ENCODE results near the gene ADAMTSL1.

DNA sequence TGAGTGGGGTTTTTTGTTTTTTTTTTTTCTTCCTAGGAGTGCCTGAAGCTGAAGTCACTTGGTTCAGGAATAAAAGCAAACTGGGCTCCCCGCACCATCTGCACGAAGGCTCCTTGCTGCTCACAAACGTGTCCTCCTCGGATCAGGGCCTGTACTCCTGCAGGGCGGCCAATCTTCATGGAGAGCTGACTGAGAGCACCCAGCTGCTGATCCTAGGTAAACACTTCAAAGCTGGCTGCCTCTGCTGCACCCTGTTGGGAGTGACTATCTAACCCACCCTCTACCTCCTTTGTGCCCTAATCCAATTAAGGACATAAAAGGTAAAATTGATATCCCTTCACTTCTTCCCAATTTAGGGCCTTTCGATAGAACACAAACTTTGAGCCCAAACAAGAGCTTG lies 352.3 kb downstream of the ADAMTSL1 start:
- TF ChIP-seq POLR2A (IDR thresholded peaks at IDR 0.05; ENCODE audit: low read depth, low read length), result no peak
- TF ChIP-seq, protein P1, sequence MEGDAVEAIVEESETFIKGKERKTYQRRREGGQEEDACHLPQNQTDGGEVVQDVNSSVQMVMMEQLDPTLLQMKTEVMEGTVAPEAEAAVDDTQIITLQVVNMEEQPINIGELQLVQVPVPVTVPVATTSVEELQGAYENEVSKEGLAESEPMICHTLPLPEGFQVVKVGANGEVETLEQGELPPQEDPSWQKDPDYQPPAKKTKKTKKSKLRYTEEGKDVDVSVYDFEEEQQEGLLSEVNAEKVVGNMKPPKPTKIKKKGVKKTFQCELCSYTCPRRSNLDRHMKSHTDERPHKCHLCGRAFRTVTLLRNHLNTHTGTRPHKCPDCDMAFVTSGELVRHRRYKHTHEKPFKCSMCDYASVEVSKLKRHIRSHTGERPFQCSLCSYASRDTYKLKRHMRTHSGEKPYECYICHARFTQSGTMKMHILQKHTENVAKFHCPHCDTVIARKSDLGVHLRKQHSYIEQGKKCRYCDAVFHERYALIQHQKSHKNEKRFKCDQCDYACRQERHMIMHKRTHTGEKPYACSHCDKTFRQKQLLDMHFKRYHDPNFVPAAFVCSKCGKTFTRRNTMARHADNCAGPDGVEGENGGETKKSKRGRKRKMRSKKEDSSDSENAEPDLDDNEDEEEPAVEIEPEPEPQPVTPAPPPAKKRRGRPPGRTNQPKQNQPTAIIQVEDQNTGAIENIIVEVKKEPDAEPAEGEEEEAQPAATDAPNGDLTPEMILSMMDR (IDR thresholded peaks at IDR 0.05; ENCODE audit: extremely low read depth in 1 of 2, insufficient read depth in 1 of 2, low read depth in 1 of 2, low read length in 2 of 2), result no peak
- no peak for TF ChIP-seq POLR2AphosphoS5 (IDR thresholded peaks at IDR 0.05; ENCODE audit: insufficient read depth, low read depth, low read length)
